Upper lobe of right lung (tissue), 1 donor: Measurements from ENCODE around the gene NCOA5. TPM values are rescaled to one million over a fixed set of nuclear protein-coding genes. Genes with fewer than 3 reads are reported as not detected.

Source experiments
- ATAC-seq: fragments of 200-7000 bp; cut with Tn5 transposase; one replicate; pipeline ENCODE4 v1.9.1; 2020; ENCODE audit warnings: mild to moderate bottlenecking, moderate library complexity
- DNase-seq: peaks from one replicate; pipeline ENCODE4 v3.0.0-alpha.2; 2020
- H3K27ac ChIP-seq: fragments of 200-600 bp; one replicate; pipeline ENCODE4 v1.8.0; 2022
- H3K27me3 ChIP-seq: fragments of 200-600 bp; one replicate; pipeline ENCODE4 v1.8.0; 2022; ENCODE audit warnings: mild to moderate bottlenecking
- H3K36me3 ChIP-seq: fragments of 200-600 bp; one replicate; pipeline ENCODE4 v1.8.0; 2022
- H3K4me1 ChIP-seq: fragments of 200-600 bp; one replicate; pipeline ENCODE4 v1.8.0; 2022
- H3K4me3 ChIP-seq: fragments of 200-600 bp; one replicate; pipeline ENCODE4 v1.8.0; 2022; ENCODE audit warnings: mild to moderate bottlenecking
- H3K9me3 ChIP-seq: fragments of 200-600 bp; one replicate; pipeline ENCODE4 v1.8.0; 2022
- intact Hi-C: fragments of 100-400 bp; cut with DNase I; formaldehyde crosslinking; loops from one replicate; pipeline ENCODE4 v1.11.0; 2022
- total RNA-seq: library from RNA; stranded (reverse); fragmentation: NEBNext Ultra II Directional; extraction: Animal tissue kit (Norgen Biotek cat#: 25700); gene quantifications from one replicate; pipeline ENCODE4 v1.2.1, GENCODE V29; 2021
- TF ChIP-seq, protein P1 (sequence below): fragments of 200-600 bp; IDR thresholded peaks from one replicate; pipeline ENCODE4 v1.8.0; 2022; ENCODE audit warnings: antibody characterized with exemption
- donor health status: DM: no; HTN: yes; CAD: no; lungs with severe emphysema.

NCOA5 gene
- total RNA-seq, 1 donor from 2014 or later: 28.7 TPM

DNA sequence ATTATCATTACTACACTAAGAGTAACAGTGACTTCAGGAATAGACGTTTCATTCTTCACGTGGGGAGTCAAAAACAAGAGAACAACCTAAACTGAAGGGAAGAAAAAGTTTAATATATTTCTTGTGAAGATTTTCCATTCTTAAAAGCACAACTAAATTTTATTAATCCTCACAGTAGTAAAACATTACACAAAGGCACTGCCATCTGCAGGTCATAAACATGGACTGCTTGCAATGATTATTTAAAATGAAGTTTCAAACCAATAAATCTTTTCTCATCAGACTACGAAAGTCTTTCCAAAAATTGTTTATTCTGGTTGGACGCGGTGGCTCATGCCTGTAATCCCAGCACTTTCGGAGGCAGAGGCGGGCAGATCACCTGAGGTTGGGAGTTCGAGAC is 2.6 kb downstream of the NCOA5 start:
- Histone ChIP-seq H3K4me1 (peaks cover 70% of the 10 kb centered on the region), H3K27ac (no peak overlapping the region), H3K27me3 (no peaks in the 10 kb centered on the region), H3K9me3 (no peaks in the 10 kb centered on the region), H3K4me3 (no peak overlapping the region), H3K36me3 (no peaks in the 10 kb centered on the region)
- TF ChIP-seq, protein P1, sequence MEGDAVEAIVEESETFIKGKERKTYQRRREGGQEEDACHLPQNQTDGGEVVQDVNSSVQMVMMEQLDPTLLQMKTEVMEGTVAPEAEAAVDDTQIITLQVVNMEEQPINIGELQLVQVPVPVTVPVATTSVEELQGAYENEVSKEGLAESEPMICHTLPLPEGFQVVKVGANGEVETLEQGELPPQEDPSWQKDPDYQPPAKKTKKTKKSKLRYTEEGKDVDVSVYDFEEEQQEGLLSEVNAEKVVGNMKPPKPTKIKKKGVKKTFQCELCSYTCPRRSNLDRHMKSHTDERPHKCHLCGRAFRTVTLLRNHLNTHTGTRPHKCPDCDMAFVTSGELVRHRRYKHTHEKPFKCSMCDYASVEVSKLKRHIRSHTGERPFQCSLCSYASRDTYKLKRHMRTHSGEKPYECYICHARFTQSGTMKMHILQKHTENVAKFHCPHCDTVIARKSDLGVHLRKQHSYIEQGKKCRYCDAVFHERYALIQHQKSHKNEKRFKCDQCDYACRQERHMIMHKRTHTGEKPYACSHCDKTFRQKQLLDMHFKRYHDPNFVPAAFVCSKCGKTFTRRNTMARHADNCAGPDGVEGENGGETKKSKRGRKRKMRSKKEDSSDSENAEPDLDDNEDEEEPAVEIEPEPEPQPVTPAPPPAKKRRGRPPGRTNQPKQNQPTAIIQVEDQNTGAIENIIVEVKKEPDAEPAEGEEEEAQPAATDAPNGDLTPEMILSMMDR: peak; percentile 39
- DNase-seq (no peak), ATAC-seq (no peak)
- intact Hi-C loops: no loop called here

DNA sequence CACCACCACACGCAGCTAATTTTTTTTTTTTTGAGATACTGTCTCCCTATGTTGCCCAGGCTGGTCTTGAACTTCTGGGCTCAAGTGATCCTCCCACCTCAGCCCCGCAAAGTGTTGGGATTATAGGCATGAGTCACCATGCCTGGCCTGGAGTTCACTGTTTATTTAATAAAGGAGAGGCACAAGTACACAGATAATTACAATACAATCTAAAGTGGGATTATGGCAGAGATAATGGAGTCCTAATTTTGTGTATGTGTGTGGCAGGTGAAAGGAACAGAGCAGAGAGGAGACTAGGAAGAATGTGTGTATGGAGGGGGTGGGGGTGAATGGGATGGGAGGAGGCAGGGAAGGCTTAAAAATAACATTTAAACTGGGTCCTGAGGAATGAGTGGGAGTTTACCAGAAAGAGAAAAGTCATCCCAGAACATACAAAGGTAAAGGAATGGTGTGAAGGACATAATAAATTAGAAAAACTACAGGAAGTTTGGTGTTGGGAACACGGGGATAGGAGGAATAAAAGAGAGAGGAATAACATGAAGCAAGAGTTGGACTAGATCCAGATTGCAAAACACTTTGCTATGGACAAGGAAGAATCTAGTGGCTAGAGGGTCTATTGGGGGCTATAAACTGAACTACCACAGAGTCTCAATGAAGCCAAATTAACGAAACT is 4.4 kb downstream of the NCOA5 start:
- TF ChIP-seq, protein P1: no peak
- Histone ChIP-seq H3K4me1 (peaks cover 84% of the 10 kb centered on the region), H3K36me3 (no peaks in the 10 kb centered on the region), H3K27ac (no peak overlapping the region), H3K9me3 (no peaks in the 10 kb centered on the region), H3K27me3 (no peaks in the 10 kb centered on the region), H3K4me3 (no peak overlapping the region)
- intact Hi-C loops: no loop called here
- ATAC-seq (no peak), DNase-seq (no peak)

DNA sequence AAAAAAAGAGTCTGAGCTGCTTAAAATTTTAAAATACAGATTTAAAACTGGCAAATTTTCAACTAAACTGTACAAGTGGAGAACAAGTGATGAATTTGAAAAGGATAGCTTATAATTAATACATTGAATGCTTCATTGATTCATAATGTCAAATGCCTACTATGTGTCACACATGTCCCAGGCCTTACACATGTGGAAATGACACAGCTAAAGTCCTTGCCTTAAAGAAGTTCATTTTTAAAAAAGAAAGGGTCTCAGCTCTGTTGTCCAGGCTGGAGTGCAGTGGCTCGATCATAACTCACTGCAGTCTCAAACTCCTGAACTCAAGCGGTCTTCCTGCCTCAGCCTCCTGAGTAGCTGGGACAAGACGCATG is 5.0 kb downstream of the NCOA5 start:
- no peak for ATAC-seq
- no peak overlapping the region for H3K27ac ChIP-seq

DNA sequence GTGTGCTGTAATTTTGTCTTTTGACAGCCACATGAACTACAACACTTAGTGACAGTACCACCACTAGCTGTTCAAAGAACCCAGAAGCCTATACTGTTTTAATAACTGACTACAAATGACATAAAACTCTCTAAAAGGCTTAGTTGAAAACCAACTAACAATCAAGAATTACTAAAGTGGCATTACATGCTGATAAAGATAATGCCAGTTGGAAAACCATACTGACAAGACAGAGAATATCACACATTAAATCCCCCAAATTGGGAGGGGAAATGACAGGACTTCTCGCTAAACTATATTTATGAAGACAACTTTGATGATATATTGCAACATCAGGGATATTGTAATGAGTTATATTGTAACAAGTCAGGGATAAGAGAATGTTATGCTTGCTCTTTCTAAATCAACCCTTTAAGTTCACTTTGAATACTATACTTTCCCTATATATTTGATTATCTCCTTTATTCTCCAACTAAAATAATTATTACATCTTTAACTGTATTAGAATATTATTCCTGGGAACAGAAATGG is 6.2 kb downstream of the NCOA5 start:
- TF ChIP-seq, protein P1: no peak
- ATAC-seq (no peak), DNase-seq (no peak)
- H3K4me1 ChIP-seq: peaks cover 88% of the 10 kb centered on the region
- no peaks in the 10 kb centered on the region for H3K9me3 ChIP-seq
- no peak overlapping the region for H3K4me3 ChIP-seq
- H3K36me3 ChIP-seq: peaks cover 9% of the 10 kb centered on the region
- H3K27ac ChIP-seq: no peak overlapping the region
- H3K27me3 ChIP-seq: no peaks in the 10 kb centered on the region
- intact Hi-C loops: no loop called here

More for the DNA sequence above, 5.0 kb downstream of the NCOA5 start:
- intact Hi-C loops: no loop called here
- TF ChIP-seq, protein P1: no peak
- H3K4me3 ChIP-seq: no peak overlapping the region
- DNase-seq: no peak
- H3K36me3 ChIP-seq: no peaks in the 10 kb centered on the region
- peaks cover 88% of the 10 kb centered on the region for H3K4me1 ChIP-seq
- H3K27me3 ChIP-seq: no peaks in the 10 kb centered on the region
- H3K9me3 ChIP-seq: no peaks in the 10 kb centered on the region

GRCh38 chr20:46083101-46083500 is 6.7 kb downstream of the NCOA5 start:
- no peak overlapping the region for H3K4me3 ChIP-seq
- H3K27ac ChIP-seq: no peak overlapping the region
- intact Hi-C loops: no loop called here
- ATAC-seq (no peak), DNase-seq (no peak)
- peaks cover 83% of the 10 kb centered on the region for H3K4me1 ChIP-seq
- no peaks in the 10 kb centered on the region for H3K27me3 ChIP-seq
- H3K9me3 ChIP-seq: no peaks in the 10 kb centered on the region
- TF ChIP-seq, protein P1: no peak
- H3K36me3 ChIP-seq: peaks cover 14% of the 10 kb centered on the region
